Lower leg skin (tissue), 3 donors: Measurements from ENCODE around the gene AMER2.

Source experiments
- CTCF ChIP-seq, 3 donors: fragments of 450-650 bp; IDR thresholded peaks; one replicate each; pipeline ENCODE4 v1.5.1; 2016; ENCODE audit warnings: antibody characterized with exemption in 3 of 3, mild to moderate bottlenecking in 3 of 3, moderate library complexity in 2 of 3
- POLR2A ChIP-seq, 2 donors: fragments of 450-650 bp; IDR thresholded peaks; one replicate each; pipeline ENCODE4 v1.6.1; 2016 to 2017; ENCODE audit warnings: antibody characterized with exemption in 2 of 2, mild to moderate bottlenecking in 1 of 2, moderate library complexity in 1 of 2

DNA sequence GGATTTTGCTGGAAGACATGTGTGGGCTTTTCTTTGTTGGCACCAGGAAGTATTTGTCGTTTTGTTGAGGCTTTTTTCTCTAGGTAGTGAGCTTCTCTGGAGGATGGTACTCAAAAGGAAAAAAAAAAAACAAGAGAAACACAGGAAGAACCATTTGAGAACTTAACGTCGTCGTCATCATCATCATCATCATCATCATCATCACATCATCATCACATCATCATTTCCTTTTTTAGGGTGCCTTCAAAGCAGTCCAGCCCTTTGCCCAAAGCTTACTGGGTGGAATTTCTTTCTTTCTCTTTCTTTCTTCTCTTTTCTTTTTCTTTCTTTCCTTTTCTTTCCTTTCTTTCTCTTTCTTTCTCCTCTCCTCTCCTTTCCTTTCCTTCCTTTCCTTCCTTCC is 2.2 kb upstream of the AMER2 start:
- no peak for TF ChIP-seq POLR2A (IDR thresholded peaks at IDR 0.05)
- no peak for TF ChIP-seq CTCF (IDR thresholded peaks at IDR 0.05)
